Measurements from ENCODE around the gene GSTK1. TPM values are rescaled to one million over a fixed set of nuclear protein-coding genes. Genes with fewer than 3 reads are reported as not detected.

The GSTK1 gene
- polyA plus RNA-seq, 1 of the 3 experiments (the other 2 are of a cell fraction), result 299 TPM

GRCh38 chr7:143244321-143244720 lies 18.9 kb upstream of the GSTK1 start:
- no peak overlapping the region for H3K9ac ChIP-seq
- 14% methylated on average over 1 of the region's 1 CpG for WGBS (ENCODE audit: low lambda C conversion rate)
- H3K4me2 ChIP-seq, result no peak overlapping the region
- H3K4me1 ChIP-seq (ENCODE audit: control insufficient read depth in 1 of 2, insufficient read depth in 2 of 2, low read depth in 1 of 2, low read length in 1 of 2), result peaks cover 0 to 7% of the 10 kb centered on the region in 2 experiments; a peak in 2 of 4 replicates
- no peaks in the 10 kb centered on the region for H3K9me2 ChIP-seq
- ChIA-PET POLR2A (no interaction called here), CTCF (interaction anchor here (0.6 to 2.4 kb wide), 5 partner anchors 12 to 175 kb away, joined by 3 to 10 read pairs (median 3); no protein-coding TSS in a partner anchor)
- no peak for DNase-seq
- H3K36me3 ChIP-seq (replicated peaks in 1 of 2; ENCODE audit: control insufficient read depth in 1 of 2, insufficient read depth in 2 of 2, low read length in 1 of 2), result no peaks in the 10 kb centered on the region
- no peak overlapping the region for H3K4me3 ChIP-seq (ENCODE audit: low read depth in 2 of 2, low read length in 1 of 2)
- H3K27ac ChIP-seq (ENCODE audit: low read depth in 2 of 2, low read length in 1 of 2), result no peak overlapping the region
- H3K79me2 ChIP-seq (ENCODE audit: insufficient read depth), result no peaks in the 10 kb centered on the region
- no peak overlapping the region for H2AFZ ChIP-seq (ENCODE audit: low read depth)
- H3K9me3 ChIP-seq, result no peaks in the 10 kb centered on the region
- peaks cover 6% of the 10 kb centered on the region for H3F3A ChIP-seq (replicated peaks; ENCODE audit: insufficient read depth)
- H3K27me3 ChIP-seq (ENCODE audit: insufficient read depth), result no peaks in the 10 kb centered on the region
- TF ChIP-seq SMC3 (IDR thresholded peaks at IDR 0.05; ENCODE audit: low read depth, low read length) (no peak), TCF12 (IDR thresholded peaks at IDR 0.05) (no peak), EP300 (IDR thresholded peaks at IDR 0.05; ENCODE audit: borderline replicate concordance in 1 of 2, low read depth in 1 of 2, low read length in 1 of 2) (no peak), MXI1 (IDR thresholded peaks at IDR 0.05; ENCODE audit: low read depth, low read length) (no peak), GATA2 (CRISPR knock-in tag; IDR thresholded peaks at IDR 0.05) (no peak), TAF1 (IDR thresholded peaks at IDR 0.05; ENCODE audit: borderline replicate concordance, low read depth, low read length) (no peak), FOXM1 (IDR thresholded peaks at IDR 0.05; ENCODE audit: low read depth) (no peak), GABPA (IDR thresholded peaks at IDR 0.05; ENCODE audit: low read depth) (no peak), POLR2AphosphoS5 (IDR thresholded peaks at IDR 0.05; ENCODE audit: low read depth, low read length) (no peak), NFIC (IDR thresholded peaks at IDR 0.05; ENCODE audit: borderline replicate concordance) (no peak), YY1 (IDR thresholded peaks at IDR 0.05; ENCODE audit: low read depth) (no peak), RXRA (IDR thresholded peaks at IDR 0.05; ENCODE audit: borderline replicate concordance, low read depth) (no peak), MAX (IDR thresholded peaks at IDR 0.05; ENCODE audit: low read depth) (no peak), FOSL2 (IDR thresholded peaks at IDR 0.05; ENCODE audit: borderline replicate concordance, low read depth) (no peak), NRF1 (IDR thresholded peaks at IDR 0.05; ENCODE audit: low read depth, low read length) (no peak), EZH2phosphoT487 (IDR thresholded peaks at IDR 0.05; ENCODE audit: borderline replicate concordance, low read depth) (no peak)
- TF ChIP-seq, protein P1, sequence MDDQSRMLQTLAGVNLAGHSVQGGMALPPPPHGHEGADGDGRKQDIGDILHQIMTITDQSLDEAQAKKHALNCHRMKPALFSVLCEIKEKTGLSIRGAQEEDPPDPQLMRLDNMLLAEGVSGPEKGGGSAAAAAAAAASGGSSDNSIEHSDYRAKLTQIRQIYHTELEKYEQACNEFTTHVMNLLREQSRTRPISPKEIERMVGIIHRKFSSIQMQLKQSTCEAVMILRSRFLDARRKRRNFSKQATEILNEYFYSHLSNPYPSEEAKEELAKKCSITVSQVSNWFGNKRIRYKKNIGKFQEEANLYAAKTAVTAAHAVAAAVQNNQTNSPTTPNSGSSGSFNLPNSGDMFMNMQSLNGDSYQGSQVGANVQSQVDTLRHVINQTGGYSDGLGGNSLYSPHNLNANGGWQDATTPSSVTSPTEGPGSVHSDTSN (IDR thresholded peaks at IDR 0.05), result no peak
- H4K20me1 ChIP-seq (ENCODE audit: insufficient read depth), result no peaks in the 10 kb centered on the region

DNA sequence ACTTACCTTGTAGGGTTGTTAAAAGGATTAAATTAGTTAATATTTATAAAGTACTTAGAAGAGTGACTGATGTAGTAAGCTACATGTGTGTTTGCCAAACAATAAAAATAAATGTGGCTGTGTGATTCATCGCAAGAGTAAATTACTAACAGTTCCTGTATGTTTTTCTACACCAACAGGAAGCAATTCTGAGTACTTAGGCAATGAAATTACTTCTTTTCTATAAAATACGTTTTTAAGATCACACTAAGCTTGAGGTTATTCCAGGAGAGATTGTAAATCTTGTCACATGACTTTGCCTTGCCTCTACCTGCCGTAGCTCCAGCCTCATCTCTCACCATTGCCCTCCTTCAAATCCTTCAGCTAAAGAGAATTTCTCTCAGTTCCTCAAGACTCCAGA lies 18.1 kb upstream of the GSTK1 start:
- H3K4me2 ChIP-seq, result no peak overlapping the region
- H3K4me3 ChIP-seq (ENCODE audit: low read depth in 2 of 2, low read length in 1 of 2), result no peak overlapping the region
- H3K27ac ChIP-seq (ENCODE audit: low read depth in 2 of 2, low read length in 1 of 2), result no peak overlapping the region
- peaks cover 0 to 7% of the 10 kb centered on the region in 2 experiments; a peak in 2 of 4 replicates for H3K4me1 ChIP-seq (ENCODE audit: control insufficient read depth in 1 of 2, insufficient read depth in 2 of 2, low read depth in 1 of 2, low read length in 1 of 2)
- 50% methylated on average over 3 of the region's 3 CpGs for WGBS (ENCODE audit: low lambda C conversion rate)
- no peak overlapping the region for H2AFZ ChIP-seq (ENCODE audit: low read depth)
- no peaks in the 10 kb centered on the region for H3K9me2 ChIP-seq
- no peak overlapping the region for H3K9ac ChIP-seq
- H3K79me2 ChIP-seq (ENCODE audit: insufficient read depth), result no peaks in the 10 kb centered on the region
- ChIA-PET CTCF (no interaction called here), POLR2A (no interaction called here)
- no peaks in the 10 kb centered on the region for H3K9me3 ChIP-seq
- no peak for DNase-seq
- H3F3A ChIP-seq (replicated peaks; ENCODE audit: insufficient read depth), result peaks cover 6% of the 10 kb centered on the region
- no peaks in the 10 kb centered on the region for H4K20me1 ChIP-seq (ENCODE audit: insufficient read depth)
- TF ChIP-seq, protein P2, sequence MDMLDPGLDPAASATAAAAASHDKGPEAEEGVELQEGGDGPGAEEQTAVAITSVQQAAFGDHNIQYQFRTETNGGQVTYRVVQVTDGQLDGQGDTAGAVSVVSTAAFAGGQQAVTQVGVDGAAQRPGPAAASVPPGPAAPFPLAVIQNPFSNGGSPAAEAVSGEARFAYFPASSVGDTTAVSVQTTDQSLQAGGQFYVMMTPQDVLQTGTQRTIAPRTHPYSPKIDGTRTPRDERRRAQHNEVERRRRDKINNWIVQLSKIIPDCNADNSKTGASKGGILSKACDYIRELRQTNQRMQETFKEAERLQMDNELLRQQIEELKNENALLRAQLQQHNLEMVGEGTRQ (IDR thresholded peaks at IDR 0.05; ENCODE audit: borderline replicate concordance, low read depth, low read length), result no peak
- TF ChIP-seq, protein P3, sequence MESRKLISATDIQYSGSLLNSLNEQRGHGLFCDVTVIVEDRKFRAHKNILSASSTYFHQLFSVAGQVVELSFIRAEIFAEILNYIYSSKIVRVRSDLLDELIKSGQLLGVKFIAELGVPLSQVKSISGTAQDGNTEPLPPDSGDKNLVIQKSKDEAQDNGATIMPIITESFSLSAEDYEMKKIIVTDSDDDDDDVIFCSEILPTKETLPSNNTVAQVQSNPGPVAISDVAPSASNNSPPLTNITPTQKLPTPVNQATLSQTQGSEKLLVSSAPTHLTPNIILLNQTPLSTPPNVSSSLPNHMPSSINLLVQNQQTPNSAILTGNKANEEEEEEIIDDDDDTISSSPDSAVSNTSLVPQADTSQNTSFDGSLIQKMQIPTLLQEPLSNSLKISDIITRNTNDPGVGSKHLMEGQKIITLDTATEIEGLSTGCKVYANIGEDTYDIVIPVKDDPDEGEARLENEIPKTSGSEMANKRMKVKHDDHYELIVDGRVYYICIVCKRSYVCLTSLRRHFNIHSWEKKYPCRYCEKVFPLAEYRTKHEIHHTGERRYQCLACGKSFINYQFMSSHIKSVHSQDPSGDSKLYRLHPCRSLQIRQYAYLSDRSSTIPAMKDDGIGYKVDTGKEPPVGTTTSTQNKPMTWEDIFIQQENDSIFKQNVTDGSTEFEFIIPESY (IDR thresholded peaks at IDR 0.05; ENCODE audit: borderline replicate concordance, low read depth), result no peak
- no peak for TF ChIP-seq FOXM1 (IDR thresholded peaks at IDR 0.05; ENCODE audit: low read depth)
- no peaks in the 10 kb centered on the region for H3K36me3 ChIP-seq (replicated peaks in 1 of 2; ENCODE audit: control insufficient read depth in 1 of 2, insufficient read depth in 2 of 2, low read length in 1 of 2)
- no peaks in the 10 kb centered on the region for H3K27me3 ChIP-seq (ENCODE audit: insufficient read depth)
